DMS53 treated with DMSO at 0.1 percent for 48 hours (cell line): ENCODE data around the gene APBA3.

Source experiments
- DNase-seq: peaks from one replicate; lab custom pipeline; 2025; ENCODE audit not compliant: unreplicated experiment; lab: John Stamatoyannopoulos, UW

Gene APBA3

DNA sequence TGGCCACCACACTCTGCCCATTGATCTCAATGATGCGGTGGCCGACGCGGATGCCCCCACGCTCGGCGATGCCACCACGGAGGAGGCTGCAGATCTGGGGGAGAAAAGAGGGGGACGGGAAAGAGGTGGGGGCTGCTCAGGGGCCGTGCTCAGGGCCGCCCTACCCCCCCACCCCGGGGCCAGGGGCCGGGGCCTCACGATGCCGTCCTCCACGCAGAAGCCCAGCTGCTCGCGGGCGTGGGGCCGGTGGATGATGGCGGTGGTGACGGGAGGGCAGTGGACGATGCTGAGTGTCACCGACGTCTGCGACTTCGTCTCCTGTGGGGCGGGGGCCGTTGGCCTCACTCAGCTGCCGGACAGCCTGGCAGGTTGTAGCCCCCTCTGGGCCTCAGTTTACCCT, 10.3 kb downstream of the APBA3 start:
- DNase-seq = no peak

DNA sequence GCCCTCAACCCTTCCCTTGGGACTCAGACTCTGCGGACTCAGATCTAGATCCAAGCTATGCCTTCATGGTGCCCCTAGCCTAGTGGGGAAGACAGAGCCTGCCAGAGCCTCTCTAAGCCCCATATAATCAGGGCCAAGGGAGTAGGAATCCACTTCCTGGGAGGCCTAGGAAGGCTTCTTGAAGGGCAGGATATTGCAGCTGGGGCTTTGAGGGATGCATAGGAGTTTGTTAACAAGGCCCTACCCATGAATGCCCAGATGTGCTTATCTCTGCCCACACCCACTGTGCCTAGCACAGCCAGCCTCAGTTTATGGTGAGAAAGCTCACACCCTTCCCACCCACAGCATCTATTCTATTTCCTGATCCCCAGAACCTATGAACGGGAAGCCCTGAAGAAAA, 11.3 kb downstream of the APBA3 start:
- no peak for DNase-seq

DNA sequence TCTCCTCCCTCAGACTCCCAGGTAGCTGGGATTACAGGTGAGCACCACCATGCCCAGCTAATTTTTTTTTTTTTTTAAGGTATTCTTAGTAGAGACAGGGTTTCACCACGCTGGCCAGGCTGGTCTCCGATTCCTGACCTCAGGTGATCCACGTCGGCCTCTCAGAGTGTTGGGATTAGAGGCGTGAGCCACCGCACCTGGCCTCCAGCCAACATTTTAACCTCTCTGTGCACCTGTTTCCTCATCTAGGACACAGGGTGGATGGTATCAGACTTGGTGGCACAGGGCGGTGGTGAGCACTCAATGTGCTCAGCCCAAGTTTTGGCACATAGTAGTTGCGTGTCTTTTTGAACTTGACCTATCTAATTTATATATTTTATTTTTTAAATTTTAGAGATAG, 12.5 kb downstream of the APBA3 start:
- no peak for DNase-seq

DNA sequence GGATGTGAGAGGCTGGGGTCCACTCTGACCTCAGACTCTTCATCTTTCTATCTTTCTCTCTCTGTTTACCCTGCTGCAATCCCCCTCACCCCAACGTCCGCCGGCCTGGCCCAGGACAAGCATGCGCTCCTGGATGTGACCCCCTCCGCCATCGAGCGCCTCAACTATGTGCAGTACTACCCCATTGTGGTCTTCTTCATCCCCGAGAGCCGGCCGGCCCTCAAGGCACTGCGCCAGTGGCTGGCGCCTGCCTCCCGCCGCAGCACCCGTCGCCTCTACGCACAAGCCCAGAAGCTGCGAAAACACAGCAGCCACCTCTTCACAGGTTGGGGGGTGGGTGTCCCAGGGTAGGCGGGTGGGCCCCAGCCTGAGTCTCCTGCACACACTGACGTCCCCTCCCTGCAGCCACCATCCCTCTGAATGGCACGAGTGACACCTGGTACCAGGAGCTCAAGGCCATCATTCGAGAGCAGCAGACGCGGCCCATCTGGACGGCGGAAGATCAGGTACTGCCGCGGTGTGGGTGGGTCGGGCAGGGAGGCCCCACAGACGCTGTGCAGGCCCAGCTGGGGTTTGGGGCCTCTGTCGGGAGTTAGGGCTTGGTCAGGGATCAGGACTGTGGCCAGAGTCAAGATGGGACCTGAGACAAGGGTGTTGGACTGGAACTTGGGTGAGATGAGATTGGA, 15.0 kb downstream of the APBA3 start:
- DNase-seq = no peak

DNA sequence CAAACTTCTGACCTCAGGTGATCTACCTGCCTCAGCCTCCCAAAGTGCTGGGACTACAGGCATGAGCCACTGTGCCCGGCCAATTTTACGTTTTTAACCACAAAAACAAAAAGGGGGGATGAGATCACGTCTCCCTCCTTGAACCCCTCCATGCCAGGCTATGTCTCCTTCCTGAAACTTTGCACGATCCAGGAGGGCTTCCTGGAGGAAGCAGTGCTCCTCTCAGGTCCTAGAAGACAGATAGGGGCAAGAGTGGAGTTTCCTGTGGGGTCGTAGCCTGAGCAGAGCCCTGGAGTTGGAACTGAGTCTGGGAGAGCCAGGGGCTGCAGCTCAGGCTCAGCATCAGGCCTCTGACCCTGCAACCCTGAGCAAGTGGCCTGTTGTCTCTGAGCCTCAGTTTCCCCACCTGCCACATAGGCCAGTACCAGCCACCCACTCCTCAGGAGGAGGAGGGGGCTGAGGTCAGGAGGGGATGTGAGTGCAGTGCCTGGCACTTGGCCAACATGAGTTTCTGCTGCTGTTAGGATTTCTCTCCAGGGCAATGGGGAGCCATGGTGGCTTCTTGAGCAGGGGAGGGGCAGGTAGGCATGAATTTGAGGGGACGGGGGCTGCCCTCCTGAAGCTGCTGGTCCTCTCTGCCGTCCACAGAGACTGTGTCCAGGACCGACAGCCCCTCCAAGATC, 16.0 kb downstream of the APBA3 start:
- no peak for DNase-seq

DNA sequence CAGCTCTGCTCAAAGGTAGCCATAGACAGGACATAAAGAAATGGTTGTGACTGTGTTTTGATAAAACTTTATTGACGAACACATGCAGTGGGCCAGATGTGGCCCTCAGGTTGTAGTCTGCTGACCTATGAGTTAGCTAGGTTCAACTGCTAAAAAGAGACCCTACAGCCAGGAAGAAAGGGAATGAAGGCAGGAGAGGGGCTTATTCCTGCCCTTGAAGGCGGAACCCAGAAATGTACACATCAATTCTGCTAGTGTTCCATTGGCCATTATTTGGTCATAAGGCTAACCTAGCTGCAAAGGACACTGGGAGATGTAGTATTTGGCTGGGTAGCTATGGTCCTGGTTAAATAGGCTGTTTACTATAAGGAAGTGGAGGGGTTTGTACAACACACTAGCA, 18.0 kb downstream of the APBA3 start:
- DNase-seq = no peak

DNA sequence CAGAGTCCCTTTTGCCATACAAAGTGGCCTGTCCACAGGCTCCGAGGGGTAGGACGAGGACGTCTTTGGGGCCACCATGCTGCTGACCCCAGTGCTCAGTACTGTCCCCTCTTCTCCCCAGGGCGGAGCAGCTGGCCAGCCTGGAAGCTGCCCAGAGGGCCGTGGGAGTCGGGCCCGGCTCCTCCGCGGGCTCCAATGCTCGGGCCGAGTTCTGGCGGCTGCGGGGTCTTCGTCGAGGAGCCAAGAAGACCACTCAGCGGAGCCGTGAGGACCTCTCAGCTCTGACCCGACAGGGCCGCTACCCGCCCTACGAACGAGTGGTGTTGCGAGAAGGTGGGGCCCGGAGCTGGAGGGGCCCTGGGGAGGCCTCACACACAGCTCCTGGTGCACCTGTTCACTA, 21.1 kb downstream of the APBA3 start:
- DNase-seq = no peak

DNA sequence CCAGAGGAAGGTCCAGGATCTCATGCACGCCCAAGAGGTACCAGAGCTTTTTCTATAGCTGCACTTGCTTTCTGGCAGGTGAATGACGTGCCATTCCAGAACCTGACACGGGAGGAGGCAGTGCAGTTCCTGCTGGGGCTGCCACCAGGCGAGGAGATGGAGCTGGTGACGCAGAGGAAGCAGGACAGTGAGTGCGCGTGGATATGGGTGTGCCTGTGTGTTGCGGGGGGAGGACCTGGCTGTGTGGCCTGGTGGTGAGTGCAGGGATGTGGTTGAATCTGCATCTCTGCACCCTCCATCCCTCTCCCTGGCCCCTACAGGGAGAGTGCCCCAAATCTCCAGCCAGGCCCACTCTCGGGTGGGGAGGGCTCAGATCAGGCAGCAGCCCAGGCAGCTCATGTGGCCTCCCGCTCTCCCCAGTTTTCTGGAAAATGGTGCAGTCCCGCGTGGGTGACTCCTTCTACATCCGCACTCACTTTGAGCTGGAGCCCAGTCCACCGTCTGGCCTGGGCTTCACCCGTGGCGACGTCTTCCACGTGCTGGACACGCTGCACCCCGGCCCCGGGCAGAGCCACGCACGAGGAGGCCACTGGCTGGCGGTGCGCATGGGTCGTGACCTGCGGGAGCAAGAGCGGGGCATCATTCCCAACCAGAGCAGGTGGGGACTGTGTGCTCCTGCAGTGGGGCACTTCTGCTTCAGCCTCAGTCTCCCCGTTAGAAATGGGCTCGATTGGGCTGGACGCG, 22.8 kb downstream of the APBA3 start:
- no peak for DNase-seq

DNA sequence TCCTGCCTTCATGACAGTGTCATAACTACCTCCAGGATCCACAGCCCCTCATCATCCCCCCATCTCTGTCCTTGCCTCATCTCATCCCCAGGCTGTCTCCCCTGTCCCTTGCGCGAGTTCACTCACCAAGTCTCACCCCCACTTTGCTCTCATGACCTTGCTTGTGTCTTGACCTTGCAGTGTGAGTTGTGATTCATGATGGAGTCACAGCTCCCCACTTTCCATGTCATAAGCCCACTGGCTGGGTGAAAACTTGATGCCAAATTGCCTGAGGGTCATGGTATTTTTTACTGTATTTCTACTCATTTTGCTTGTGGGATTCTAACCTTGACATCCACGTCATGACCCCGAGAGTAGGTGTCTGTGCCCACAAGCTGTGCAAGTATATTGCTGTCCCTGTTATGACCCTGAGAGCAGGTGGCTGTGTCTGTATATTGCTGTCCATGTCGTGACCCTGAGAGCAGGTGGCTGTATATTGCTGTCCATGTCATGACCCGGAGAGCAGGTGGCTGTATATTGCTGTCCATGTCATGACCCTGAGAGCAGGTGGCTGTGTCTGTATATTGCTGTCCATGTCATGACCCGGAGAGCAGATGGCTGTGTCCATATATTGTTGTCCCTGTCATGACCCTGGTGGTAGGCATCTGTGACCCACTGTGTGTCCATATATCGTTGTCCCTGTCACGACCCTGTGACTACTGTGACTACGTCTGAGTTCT, 23.8 kb downstream of the APBA3 start:
- no peak for DNase-seq

DNA sequence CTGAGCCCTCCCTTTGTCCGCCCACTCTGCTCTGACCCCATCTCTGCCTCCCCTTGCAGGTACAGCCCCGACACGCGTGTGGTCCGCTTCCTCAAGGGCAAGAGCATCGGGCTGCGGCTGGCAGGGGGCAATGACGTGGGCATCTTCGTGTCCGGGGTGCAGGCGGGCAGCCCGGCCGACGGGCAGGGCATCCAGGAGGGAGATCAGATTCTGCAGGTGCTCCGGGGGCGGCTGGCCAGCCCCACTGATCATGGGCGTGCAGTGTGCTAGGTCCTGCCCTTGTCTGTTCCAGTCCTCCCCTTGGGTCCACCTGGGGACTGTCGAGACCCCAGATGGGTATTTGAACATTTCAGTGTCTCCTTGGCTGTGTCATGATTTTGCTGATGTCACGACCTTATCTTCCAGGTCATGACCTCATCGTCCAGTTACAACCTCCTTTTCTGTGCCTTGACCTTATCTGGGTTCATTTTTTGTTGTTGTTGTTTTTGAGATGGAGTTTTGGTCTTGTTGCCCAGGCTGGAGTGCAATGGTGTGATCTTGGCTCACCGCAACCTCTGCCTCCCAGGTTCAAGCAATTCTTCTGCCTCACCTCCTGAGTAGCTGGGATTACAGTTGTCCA, 25.3 kb downstream of the APBA3 start:
- no peak for DNase-seq

DNA sequence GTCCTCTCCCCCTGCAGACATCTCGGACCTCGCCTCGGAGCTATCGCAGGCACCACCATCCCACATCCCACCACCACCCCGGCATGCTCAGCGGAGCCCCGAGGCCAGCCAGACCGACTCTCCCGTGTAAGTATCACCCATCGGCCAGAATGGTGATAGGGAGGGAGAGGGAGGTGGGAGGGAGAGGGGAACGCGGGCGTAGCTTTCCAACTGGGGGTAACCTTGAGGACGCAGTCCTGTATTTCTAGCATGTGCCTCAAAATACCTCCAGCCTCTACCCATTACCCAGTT, 27.2 kb downstream of the APBA3 start:
- DNase-seq = no peak

DNA sequence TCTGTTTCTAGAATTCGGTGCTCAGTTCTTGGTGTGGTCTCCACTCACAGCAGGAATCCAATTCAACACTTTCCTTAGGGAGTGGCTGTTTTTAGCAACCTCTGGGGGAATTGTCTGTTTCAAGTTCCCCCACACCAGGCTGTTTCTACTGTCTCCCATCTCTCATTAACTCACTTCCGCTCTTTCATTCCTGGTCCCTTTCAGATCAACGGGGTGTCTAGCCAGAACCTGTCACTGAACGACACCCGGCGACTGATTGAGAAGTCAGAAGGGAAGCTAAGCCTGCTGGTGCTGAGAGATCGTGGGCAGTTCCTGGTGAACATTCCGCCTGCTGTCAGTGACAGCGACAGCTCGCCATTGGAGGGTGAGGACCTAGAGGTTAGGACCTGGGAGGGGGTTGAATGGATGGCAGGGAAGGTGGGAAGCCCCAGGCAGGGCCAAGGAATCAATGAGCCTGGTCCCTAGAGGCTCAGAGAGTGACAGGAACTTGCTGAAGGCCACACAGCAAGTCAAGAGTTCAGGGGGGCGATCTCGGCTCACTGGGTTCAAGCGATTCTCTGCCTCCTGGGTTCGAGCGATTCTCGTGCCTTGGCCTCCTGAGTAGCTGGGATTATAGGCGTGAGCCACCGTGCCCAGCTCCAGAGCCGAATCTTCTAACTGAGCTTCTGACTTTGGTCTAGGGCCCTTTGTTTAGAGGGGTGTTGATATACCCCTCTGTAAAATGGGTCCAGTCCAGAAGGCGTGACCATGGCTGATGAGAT, 27.8 kb downstream of the APBA3 start:
- DNase-seq = no peak

DNA sequence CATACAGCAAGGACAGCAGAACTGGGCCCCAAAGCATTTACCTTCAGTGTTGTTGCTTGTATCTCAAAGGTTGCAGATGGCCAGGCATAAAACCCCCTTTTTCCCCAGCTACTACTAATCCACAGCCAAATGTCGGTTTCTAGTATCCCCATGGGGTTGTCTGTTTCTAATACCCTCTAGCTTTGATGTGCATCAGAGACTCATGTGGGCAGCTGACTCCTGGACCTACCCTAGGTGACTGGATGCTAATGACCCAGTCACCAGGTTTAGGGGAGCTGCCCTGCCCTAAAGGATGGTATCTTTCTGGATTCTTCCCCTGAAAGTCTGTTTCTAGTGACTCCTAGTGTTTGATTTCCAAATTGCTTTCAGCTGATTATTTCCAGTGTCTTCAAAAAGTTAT, 29.4 kb downstream of the APBA3 start:
- no peak for DNase-seq

DNA sequence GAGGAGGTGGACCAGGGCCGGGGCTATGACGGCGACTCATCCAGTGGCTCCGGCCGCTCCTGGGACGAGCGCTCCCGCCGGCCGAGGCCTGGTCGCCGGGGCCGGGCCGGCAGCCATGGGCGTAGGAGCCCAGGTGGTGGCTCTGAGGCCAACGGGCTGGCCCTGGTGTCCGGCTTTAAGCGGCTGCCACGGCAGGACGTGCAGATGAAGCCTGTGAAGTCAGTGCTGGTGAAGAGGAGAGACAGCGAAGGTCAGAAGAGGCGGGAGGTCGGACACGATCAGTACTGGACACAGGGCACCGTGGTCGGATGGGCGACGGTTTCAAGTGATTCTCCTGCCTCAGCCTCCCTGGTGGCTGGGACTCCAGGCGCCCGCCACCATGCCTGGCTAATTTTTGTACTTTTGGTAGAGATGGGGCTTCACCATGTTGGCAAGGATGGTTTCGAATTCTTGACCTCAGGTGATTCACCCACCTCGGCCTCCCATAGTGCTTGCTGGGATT, 31.0 kb downstream of the APBA3 start:
- no peak for DNase-seq

DNA sequence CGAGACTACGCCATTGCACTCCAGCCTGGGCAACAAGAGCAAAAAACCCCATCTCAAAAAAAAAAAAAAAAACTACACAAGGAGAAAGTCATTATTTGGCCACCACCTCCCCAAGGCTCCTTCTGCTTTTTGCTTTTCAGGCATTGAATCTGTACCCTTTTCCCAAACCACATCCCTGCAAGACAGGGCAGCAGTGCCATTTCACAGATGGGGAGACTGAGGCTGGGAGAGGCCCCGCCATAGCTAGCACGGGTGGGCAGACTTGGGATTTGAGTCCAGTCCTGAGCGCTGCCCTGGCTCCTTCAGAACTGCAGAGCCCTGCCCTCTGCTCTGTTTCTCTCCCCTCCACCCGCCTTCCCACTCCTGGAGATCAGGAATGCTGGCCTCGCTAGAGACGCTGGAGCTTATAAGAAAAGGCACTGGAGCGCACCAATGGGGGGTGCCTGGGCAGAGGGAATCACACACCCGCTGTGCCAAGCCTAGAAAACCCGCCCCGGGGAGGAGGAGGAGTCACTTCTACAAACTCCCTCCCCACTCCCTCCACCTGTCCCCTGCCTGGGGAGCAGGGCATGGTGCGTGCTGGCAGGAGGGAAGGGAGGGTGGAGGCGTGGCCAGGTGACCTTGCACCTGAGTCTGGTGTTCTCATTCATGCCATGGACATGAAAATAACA, 35.7 kb downstream of the APBA3 start:
- no peak for DNase-seq

DNA sequence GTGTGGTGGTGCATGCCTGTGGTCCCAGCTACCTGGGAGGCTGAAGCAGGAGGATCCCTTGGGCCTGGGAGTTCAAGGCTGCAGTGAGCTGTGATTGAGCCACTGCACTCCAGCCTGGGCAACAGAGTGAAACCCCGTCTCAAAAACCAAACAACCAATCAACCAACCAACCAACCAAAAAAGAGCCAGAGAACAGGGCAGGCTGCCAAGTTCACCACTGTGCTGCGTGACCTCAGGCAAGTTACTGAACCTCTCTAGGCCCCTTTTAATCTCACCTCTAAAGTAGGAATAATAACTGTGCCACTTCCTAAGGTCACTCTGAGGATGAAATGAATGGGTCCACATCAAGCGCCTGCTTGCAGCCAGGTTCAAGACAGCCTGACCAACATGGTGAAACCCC, 36.4 kb downstream of the APBA3 start:
- DNase-seq = no peak

DNA sequence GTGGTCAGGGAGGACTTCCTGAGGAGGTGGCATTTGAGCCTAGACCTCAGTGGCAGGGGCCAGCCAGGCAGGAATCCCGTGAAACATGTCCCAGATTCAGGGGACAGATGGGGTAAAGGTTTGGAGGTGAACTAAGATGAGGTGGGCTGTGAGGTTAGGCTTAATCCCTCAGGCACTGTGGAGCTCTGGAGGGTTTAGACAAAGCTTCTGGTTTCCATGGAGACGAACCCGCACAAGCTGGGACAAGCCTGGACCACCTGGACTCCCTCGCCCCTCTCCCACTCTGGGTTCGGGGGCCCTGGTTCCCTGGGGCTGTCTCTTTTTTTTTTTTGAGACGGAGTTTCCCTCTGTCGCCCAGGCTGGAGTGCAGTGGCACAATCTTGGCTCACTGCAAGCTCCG, 37.6 kb downstream of the APBA3 start:
- DNase-seq = no peak

DNA sequence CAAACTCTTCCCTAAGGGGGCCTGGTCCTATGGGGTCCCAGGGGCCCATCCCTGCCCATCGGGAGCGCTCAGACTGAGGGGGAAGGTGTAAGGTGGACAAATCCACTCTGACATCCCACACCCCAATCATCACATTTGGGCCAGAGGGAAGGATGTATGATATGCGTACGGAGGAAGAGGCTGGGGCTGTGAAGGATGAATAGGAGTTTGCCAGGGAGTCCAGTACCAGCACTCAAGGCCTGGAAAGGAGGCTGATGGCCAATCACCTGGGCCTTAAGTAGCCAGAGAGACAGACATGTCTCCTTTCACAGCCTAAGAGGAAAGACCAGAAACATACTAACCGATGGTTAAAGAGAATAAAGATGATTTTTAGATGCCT, 38.4 kb downstream of the APBA3 start:
- no peak for DNase-seq

DNA sequence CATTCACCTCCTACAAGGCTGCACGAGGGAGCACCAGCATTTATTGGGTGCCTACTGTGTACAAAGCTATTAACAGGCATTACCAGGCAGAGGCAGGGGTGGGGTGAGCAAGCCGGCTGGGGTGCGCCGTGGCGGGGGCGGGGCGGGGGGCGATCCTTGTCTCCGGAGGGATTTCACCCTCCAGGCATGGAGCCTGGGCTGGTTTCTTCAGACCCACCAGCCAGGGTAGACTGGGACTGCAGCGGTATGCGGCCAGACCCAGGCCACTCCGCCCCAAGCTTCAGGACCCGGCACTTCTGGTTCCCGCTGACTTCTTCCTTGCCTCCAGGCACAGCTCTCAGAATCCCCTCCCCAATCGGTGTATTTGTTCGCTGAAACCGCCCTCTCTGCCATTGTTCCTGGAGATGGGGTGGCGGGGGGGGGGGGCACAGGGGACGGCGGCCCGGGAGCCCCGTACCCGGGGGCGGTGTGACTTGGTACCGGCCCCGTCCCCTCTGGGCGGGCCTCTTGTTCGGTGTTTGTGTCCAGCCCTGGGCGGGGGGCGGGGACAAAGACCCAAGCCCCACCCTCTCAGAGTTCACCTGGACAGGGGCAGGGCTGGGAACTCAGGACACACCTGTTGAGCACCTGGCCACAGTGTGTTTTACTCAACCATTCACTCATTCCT, 38.9 kb downstream of the APBA3 start:
- DNase-seq = no peak
